MG63 (cell line): ENCODE measurements around the gene COL23A1. TPM values are rescaled to one million over a fixed set of nuclear protein-coding genes. Genes with fewer than 3 reads are reported as not detected.

ENCODE experiments used
- DNase-seq: peaks from one replicate; pipeline ENCODE4 v3.0.0-alpha.2; 2020
- H3K27me3 ChIP-seq: fragments of 250-450 bp; sonication (Bioruptor Pico); 2 replicates; pipeline ENCODE4 v1.5.1; 2020; ENCODE audit warnings: mild to moderate bottlenecking, moderate library complexity
- H3K36me3 ChIP-seq: fragments of 250-450 bp; sonication (Bioruptor Pico); 2 replicates; pipeline ENCODE4 v1.5.1; 2020; ENCODE audit warnings: mild to moderate bottlenecking, moderate library complexity
- H3K4me3 ChIP-seq: fragments of 250-450 bp; sonication (Bioruptor Pico); 2 replicates; pipeline ENCODE4 v1.5.1; 2020; ENCODE audit warnings: mild to moderate bottlenecking, moderate library complexity
- H3K9me3 ChIP-seq: fragments of 250-450 bp; sonication (Bioruptor Pico); 2 replicates; pipeline ENCODE4 v1.5.1; 2020; ENCODE audit warnings: mild to moderate bottlenecking, moderate library complexity
- total RNA-seq: library from RNA; depleted of rRNA; stranded (reverse); fragments of >200 nt; shearing (Covaris generic); gene quantifications from 2 replicates; pipeline ENCODE4 v1.2.3, GENCODE V29; 2014; ENCODE audit warnings: low replicate concordance

The COL23A1 gene
- total RNA-seq, 1 experiment from 2014 or later = 107 TPM

- no peak overlapping the region for H3K4me3 ChIP-seq
- no peaks in the 10 kb centered on the region for H3K27me3 ChIP-seq
- no peak for DNase-seq
- H3K9me3 ChIP-seq = no peaks in the 10 kb centered on the region
- H3K36me3 ChIP-seq = peaks cover 37% of the 10 kb centered on the region
Observed at GRCh38 chr5:178297751-178298150, 292.4 kb downstream of the COL23A1 start.

GRCh38 chr5:178296066-178296465 is 294.1 kb downstream of the COL23A1 start:
- Histone ChIP-seq H3K27me3 (no peaks in the 10 kb centered on the region), H3K4me3 (no peak overlapping the region), H3K9me3 (no peaks in the 10 kb centered on the region), H3K36me3 (peaks cover 27% of the 10 kb centered on the region)
- no peak for DNase-seq

DNA sequence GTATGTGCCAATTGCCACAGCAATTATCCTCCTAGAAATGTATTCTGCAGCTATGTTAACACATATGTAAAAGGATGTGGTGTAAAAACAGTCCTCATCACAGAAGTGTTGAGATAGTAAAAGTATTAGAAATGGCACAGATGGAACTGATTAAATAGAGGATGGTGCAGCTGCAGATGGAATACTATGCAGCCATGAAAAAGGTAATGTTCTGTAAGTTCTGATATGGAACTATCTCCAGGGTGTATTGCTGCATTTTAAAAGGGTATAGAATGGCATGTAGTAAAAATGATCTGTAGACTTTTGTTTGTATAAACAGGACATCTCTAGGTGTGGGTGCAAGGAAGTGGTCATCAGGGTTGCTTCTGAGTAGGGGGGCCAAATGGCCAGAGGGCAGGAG is 294.6 kb downstream of the COL23A1 start:
- DNase-seq = no peak
- Histone ChIP-seq H3K27me3 (no peaks in the 10 kb centered on the region), H3K36me3 (peaks cover 28% of the 10 kb centered on the region), H3K9me3 (no peaks in the 10 kb centered on the region), H3K4me3 (no peak overlapping the region)

GRCh38 chr5:178293815-178294214 is 296.4 kb downstream of the COL23A1 start:
- Histone ChIP-seq H3K9me3 (no peaks in the 10 kb centered on the region), H3K27me3 (no peaks in the 10 kb centered on the region), H3K4me3 (no peak overlapping the region), H3K36me3 (peaks cover 33% of the 10 kb centered on the region)
- DNase-seq = no peak

DNA sequence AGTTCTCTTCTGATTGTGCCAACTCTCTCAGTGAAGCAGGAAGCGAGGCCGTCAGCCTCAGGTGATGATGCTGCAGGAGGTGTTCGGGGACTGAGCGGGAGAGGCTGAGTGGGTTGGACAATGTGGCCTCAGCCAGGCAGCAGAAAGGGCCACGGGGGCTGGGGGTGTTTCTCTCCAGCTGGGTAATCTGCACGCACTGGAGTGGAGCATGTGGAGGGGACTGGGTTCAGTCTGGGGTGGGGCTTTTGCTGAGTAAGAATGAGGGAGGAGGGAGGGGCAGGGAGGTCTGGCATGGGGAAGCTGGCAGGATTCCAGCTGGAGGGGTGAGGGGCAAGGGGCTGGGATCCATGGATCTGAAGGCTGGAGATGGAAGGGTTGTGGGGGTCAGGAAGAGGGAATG is 296.8 kb downstream of the COL23A1 start:
- peak; percentile 70 for DNase-seq
- Histone ChIP-seq H3K4me3 (no peak overlapping the region), H3K9me3 (no peaks in the 10 kb centered on the region), H3K27me3 (no peaks in the 10 kb centered on the region), H3K36me3 (peaks cover 33% of the 10 kb centered on the region)

DNA sequence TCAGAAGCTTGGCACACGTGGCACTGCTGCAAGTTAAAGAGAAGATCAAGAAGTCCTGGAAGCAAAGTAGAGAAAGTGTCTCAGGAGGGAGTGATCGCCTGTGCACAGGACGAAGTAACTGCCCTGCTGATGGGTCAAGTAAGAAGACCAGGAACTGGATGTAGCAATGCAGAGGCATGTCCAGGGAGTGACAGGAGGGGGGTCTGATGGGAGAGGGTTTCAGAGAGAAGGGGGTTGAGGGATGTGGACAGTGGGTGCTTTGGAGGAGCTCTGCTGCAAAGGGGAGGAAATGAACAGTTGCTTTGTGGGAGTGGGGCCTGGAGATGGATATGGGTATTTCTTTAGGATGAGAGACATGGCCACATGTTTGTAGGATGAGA is 297.4 kb downstream of the COL23A1 start:
- Histone ChIP-seq H3K27me3 (no peaks in the 10 kb centered on the region), H3K4me3 (no peak overlapping the region), H3K36me3 (peaks cover 35% of the 10 kb centered on the region), H3K9me3 (no peaks in the 10 kb centered on the region)
- no peak for DNase-seq

DNA sequence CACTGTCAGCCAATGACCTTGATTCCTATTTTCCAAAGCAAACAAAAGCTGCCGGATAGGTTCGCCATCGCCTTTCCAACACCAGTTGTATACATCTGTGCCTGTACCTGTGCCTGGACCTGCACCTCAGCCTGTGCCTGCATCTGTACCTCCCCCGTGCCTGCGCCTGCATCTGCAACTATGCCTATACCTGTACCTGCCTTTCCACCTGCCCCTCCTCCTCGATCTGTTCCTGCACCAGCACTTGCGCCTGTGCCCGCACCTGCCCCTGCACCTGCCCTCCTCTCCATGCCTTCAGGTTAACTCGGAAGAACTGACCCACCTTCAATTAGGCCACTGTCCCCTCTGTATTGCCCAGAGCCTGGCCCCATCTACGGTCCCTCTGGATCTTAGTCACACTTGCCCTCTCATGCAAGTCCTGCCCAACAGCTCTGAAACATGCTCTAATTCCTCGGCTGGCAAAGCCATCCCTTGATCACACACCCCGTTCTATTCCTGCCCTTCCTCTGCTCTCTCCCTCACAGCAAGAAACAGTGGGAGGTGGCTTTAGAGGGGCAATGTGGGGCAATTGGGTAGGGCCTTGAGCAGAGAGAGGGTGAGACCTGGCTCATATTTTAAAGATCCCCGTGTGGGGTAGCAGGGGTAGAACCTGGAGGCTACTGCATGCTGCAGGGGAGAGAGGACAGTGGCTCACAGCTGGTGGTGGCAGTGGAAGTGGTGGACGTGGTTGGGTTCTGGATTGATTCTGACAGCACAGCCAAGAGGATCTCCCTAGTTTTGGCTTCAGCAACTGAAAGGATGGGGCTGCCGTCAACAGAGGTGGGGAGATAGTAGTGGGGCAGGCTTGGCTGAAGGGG is 298.0 kb downstream of the COL23A1 start:
- H3K36me3 ChIP-seq = peaks cover 35% of the 10 kb centered on the region
- no peaks in the 10 kb centered on the region for H3K27me3 ChIP-seq
- no peak for DNase-seq
- H3K9me3 ChIP-seq = no peaks in the 10 kb centered on the region
- H3K4me3 ChIP-seq = no peak overlapping the region

GRCh38 chr5:178291161-178291561 is 299.0 kb downstream of the COL23A1 start:
- Histone ChIP-seq H3K4me3 (no peak overlapping the region), H3K9me3 (no peaks in the 10 kb centered on the region)

GRCh38 chr5:178290376-178290775 is 299.8 kb downstream of the COL23A1 start:
- Histone ChIP-seq H3K4me3 (no peak overlapping the region), H3K9me3 (no peaks in the 10 kb centered on the region), H3K27me3 (no peaks in the 10 kb centered on the region), H3K36me3 (peaks cover 28% of the 10 kb centered on the region)
- no peak for DNase-seq

More at GRCh38 chr5:178291161-178291561, 299.0 kb downstream of the COL23A1 start:
- Histone ChIP-seq H3K27me3 (no peaks in the 10 kb centered on the region), H3K36me3 (peaks cover 31% of the 10 kb centered on the region)
- no peak for DNase-seq

DNA sequence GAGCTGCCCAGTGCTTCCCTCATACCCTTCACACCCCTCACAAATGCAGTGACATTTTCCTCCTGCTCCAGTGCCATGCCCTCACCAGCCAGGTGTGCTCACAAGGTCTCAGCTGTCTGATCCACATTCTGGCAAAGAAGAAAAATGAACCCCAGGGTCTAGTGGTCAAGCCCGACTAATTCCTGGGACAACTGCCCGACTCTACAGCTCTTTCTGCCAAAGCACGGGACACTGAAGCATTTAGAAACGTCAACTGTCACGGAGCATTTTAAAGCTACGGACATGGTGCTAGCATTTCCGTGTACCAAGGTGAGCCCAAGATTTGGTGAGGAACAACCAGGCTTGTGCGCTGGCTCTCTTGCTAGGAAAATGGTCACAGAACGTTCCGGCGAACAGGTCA is 300.8 kb downstream of the COL23A1 start:
- no peak for DNase-seq
- Histone ChIP-seq H3K4me3 (no peak overlapping the region), H3K27me3 (no peaks in the 10 kb centered on the region), H3K9me3 (peaks cover 3% of the 10 kb centered on the region; the same call in 1 of the 2 replicates), H3K36me3 (peaks cover 37% of the 10 kb centered on the region)

DNA sequence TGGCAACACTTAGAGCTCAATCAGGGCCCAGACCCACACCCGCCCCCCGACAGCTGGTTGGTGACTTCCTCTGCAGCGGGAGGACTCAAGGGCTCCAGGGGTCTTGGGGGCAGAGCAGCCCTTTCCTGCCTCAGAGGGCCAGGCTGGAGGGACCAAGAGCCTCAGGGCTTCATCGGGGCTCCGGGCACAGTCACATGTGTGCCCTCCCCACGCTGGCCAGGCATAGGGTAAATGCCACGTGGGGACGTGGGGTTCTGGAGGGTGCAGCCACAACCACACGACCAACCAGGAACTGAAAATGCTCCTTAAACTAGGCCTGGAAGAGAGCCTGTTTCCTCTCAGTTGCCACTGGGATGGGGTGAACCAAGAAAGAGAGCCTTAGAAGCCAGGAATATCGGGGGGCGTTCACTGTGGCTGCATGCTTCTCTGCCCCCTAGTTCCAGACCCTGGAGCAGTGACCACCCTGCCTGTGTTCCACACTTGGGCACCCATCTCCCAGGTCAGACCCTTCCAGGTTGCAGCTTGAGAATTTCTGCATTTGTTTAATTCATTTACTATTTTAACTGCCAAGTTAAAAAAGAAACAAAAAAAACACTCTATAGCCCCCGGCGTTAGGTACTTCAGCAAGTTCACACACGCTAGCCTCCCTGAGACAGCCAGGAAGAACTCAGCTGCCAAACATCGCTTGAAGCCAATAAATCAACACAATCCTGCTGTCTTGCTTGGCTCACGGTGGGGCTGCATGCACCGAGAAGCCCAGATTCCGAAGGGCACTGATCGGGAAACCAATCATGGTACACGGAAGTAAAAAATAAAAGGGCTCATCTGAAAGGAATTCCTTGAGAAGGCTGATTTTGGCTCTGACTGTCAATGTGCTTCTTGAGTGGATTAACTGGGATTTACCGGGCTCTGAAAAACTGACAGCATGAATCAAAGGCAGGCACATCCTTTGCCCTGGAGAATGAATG is 301.5 kb downstream of the COL23A1 start:
- DNase-seq = peak; percentile 99
- no peak overlapping the region for H3K4me3 ChIP-seq

DNA sequence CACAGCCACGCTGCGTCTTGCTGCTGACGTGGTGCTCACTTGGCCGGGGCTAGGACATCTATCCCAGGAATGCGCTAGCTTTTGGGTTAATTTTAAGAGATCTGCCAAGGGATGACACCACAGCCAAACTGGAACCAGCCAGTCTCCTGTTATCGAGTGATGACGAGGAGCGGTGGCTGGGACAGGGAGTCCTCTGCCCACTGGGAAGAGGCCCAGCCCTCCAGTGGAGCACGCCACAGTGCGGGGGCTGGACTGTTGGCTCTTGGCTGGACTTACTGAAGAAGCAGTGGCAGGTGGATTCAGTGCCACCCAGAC is 302.4 kb downstream of the COL23A1 start:
- H3K36me3 ChIP-seq = peaks cover 50% of the 10 kb centered on the region
- DNase-seq = no peak
- no peaks in the 10 kb centered on the region for H3K27me3 ChIP-seq
- peaks cover 14% of the 10 kb centered on the region for H3K9me3 ChIP-seq
- H3K4me3 ChIP-seq = no peak overlapping the region

More for the DNA sequence above, 301.5 kb downstream of the COL23A1 start:
- H3K27me3 ChIP-seq = no peaks in the 10 kb centered on the region
- H3K9me3 ChIP-seq = peaks cover 10% of the 10 kb centered on the region
- H3K36me3 ChIP-seq = peaks cover 43% of the 10 kb centered on the region

GRCh38 chr5:178287091-178287790 is 303.0 kb downstream of the COL23A1 start:
- Histone ChIP-seq H3K4me3 (no peak overlapping the region), H3K36me3 (peaks cover 50% of the 10 kb centered on the region), H3K27me3 (no peaks in the 10 kb centered on the region), H3K9me3 (peaks cover 14% of the 10 kb centered on the region)
- DNase-seq = no peak

- peaks cover 50% of the 10 kb centered on the region for H3K36me3 ChIP-seq
- H3K4me3 ChIP-seq = no peak overlapping the region
- H3K9me3 ChIP-seq = peaks cover 14% of the 10 kb centered on the region
- no peak for DNase-seq
- H3K27me3 ChIP-seq = no peaks in the 10 kb centered on the region
Observed at GRCh38 chr5:178286226-178287090, 303.7 kb downstream of the COL23A1 start.

GRCh38 chr5:178285399-178286225 is 304.6 kb downstream of the COL23A1 start:
- H3K36me3 ChIP-seq = peaks cover 48% of the 10 kb centered on the region
- peaks cover 14% of the 10 kb centered on the region for H3K9me3 ChIP-seq
- H3K27me3 ChIP-seq = no peaks in the 10 kb centered on the region
- H3K4me3 ChIP-seq = no peak overlapping the region
- no peak for DNase-seq
